Tracheal epithelial cell (primary cell): ENCODE measurements around the gene AOX1. TPM values are rescaled to one million over a fixed set of nuclear protein-coding genes. Genes with fewer than 3 reads are reported as not detected.

Experiments used
- total RNA-seq: library from RNA; depleted of rRNA; stranded (reverse); fragments of >200 nt; gene quantifications from 2 replicates; pipeline ENCODE4 v1.2.1, GENCODE V29; 2014

AOX1 gene
- 4.7 and 15.7 TPM in 2 replicates for total RNA-seq

DNA sequence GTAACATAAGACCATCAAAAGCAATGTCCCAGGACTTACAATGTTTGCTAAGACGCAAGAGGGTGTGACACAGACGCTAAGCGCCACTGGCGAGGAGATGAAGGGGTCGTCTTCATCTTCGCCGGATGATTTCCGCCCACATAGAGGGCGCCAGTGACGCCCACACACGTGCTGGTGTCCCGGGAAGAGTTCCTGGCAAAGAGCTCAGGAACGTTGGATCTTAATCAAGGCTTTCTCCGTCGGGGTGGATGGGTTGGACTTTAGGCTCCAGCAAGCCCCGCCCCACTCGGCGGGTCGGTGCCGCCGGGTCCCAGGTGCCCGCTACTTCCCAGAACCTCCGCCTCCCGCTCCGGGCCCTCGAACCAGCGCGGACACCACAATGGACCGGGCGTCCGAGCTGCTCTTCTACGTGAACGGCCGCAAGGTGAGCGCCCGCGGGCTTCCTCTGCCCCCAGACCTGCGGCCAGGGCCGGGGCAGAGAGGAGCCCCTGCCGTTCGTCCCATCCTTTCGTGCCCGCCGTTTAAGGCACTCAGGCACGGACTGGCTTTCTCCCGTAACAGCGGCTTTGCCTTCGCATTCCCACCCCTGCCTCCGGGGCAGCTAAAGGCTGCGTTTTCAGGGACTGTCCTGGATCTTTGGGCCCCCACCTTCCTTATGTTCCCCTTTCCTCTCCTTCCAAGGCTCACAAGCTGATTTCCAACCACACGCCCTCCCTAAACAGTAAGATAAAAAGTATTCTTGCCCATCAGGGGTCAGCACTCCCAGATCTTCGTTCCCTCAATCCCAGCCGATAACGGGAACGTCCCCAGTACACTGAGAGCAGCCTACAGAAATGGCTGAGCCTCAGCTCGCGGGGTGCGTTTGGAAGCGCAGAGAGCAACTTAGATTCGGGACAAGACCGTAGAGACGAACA is at the start of gene AOX1:
Gene AOX1 (plus strand): TSS at position 285 of the 914 bp plus-strand sequence. CDS start 95 bp downstream, at position 380.

Other genes starting within 250 kb of the AOX1 start
- 20.7 and 37.5 TPM in 2 replicates for gene KCTD18, start 75.9 kb upstream of the AOX1 start, total RNA-seq
- gene SGO2, start 59.8 kb upstream of the AOX1 start, total RNA-seq, result 0.64 and 0.72 TPM in 2 replicates
- 542 and 845 TPM in 2 replicates for gene BZW1, start 225.9 kb downstream of the AOX1 start, total RNA-seq